ENCODE results near the gene MRPL34. TPM values are rescaled to one million over a fixed set of nuclear protein-coding genes. Genes with fewer than 3 reads are reported as not detected.

Gene MRPL34
- total RNA-seq, 1 experiment from 2014 or later, result 87.7 TPM

DNA sequence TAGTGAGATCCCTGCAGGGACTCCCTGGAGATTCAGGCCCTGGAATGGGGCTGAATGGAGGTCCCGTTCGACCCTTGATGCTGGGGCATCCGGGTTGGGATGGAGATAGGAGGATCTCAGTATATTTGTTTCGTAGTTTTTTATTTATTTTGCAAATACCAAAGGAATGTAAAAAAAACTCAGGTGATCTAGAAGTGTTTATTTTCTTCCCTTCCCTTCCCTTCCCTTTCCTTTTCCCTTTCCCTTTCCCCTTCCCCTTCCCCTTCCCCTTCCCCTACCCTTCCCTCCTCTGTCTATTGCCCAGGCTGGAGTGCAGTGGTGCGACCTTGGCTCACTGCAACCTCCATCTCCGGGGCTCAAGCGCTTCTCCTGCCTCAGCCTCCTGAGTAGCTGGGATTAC, 36.2 kb downstream of the MRPL34 start:
- CTCF ChIA-PET, result no interaction called here
- H3K27me3 ChIP-seq (ENCODE audit: control insufficient read depth, insufficient read depth, low read length), result no peaks in the 10 kb centered on the region
- ATAC-seq (no peak), DNase-seq (ENCODE audit: low read depth, low spot score) (no peak)
- intact Hi-C loops (cut with micrococcal nuclease; ENCODE audit: unreplicated experiment) (no loop called here), in situ Hi-C loops (cut with HindIII; ENCODE audit: low pct_unique_long_range_greater_than_20kb, low sequenced_read_pairs) (no loop called here)
- no peak overlapping the region for H3K27ac ChIP-seq (ENCODE audit: low read length)
- H3K4me1 ChIP-seq (ENCODE audit: control insufficient read depth, insufficient read depth, low read length), result peaks cover 4% of the 10 kb centered on the region
- H3K4me3 ChIP-seq (ENCODE audit: low read depth in 2 of 2, low read length in 2 of 2), result no peak overlapping the region
- POLR2A ChIA-PET, result no interaction called here
- BruUV-seq (replicated peaks), result no TSS peak
- peaks cover 1% of the 10 kb centered on the region; the same call in 1 of the 2 replicates for H3K36me3 ChIP-seq (ENCODE audit: control insufficient read depth, insufficient read depth, low read length)
- TF ChIP-seq, protein P1, sequence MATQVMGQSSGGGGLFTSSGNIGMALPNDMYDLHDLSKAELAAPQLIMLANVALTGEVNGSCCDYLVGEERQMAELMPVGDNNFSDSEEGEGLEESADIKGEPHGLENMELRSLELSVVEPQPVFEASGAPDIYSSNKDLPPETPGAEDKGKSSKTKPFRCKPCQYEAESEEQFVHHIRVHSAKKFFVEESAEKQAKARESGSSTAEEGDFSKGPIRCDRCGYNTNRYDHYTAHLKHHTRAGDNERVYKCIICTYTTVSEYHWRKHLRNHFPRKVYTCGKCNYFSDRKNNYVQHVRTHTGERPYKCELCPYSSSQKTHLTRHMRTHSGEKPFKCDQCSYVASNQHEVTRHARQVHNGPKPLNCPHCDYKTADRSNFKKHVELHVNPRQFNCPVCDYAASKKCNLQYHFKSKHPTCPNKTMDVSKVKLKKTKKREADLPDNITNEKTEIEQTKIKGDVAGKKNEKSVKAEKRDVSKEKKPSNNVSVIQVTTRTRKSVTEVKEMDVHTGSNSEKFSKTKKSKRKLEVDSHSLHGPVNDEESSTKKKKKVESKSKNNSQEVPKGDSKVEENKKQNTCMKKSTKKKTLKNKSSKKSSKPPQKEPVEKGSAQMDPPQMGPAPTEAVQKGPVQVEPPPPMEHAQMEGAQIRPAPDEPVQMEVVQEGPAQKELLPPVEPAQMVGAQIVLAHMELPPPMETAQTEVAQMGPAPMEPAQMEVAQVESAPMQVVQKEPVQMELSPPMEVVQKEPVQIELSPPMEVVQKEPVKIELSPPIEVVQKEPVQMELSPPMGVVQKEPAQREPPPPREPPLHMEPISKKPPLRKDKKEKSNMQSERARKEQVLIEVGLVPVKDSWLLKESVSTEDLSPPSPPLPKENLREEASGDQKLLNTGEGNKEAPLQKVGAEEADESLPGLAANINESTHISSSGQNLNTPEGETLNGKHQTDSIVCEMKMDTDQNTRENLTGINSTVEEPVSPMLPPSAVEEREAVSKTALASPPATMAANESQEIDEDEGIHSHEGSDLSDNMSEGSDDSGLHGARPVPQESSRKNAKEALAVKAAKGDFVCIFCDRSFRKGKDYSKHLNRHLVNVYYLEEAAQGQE (IDR thresholded peaks at IDR 0.05; ENCODE audit: insufficient read depth in 1 of 2, low read depth in 2 of 2, low read length in 1 of 2), result no peak
- TF ChIP-seq SIN3A (IDR thresholded peaks at IDR 0.05; ENCODE audit: borderline replicate concordance, insufficient read depth, low read depth, low read length) (no peak), TCF7L2 (IDR thresholded peaks at IDR 0.05; ENCODE audit: low read depth, low read length) (no peak), POLR2AphosphoS5 (IDR thresholded peaks at IDR 0.05; ENCODE audit: low read depth, low read length) (no peak)
- TF ChIP-seq, protein P2, sequence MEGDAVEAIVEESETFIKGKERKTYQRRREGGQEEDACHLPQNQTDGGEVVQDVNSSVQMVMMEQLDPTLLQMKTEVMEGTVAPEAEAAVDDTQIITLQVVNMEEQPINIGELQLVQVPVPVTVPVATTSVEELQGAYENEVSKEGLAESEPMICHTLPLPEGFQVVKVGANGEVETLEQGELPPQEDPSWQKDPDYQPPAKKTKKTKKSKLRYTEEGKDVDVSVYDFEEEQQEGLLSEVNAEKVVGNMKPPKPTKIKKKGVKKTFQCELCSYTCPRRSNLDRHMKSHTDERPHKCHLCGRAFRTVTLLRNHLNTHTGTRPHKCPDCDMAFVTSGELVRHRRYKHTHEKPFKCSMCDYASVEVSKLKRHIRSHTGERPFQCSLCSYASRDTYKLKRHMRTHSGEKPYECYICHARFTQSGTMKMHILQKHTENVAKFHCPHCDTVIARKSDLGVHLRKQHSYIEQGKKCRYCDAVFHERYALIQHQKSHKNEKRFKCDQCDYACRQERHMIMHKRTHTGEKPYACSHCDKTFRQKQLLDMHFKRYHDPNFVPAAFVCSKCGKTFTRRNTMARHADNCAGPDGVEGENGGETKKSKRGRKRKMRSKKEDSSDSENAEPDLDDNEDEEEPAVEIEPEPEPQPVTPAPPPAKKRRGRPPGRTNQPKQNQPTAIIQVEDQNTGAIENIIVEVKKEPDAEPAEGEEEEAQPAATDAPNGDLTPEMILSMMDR (IDR thresholded peaks at IDR 0.05), result no peak
- no peaks in the 10 kb centered on the region for H3K9me3 ChIP-seq (ENCODE audit: control insufficient read depth, insufficient read depth, low read depth, low read length)

DNA sequence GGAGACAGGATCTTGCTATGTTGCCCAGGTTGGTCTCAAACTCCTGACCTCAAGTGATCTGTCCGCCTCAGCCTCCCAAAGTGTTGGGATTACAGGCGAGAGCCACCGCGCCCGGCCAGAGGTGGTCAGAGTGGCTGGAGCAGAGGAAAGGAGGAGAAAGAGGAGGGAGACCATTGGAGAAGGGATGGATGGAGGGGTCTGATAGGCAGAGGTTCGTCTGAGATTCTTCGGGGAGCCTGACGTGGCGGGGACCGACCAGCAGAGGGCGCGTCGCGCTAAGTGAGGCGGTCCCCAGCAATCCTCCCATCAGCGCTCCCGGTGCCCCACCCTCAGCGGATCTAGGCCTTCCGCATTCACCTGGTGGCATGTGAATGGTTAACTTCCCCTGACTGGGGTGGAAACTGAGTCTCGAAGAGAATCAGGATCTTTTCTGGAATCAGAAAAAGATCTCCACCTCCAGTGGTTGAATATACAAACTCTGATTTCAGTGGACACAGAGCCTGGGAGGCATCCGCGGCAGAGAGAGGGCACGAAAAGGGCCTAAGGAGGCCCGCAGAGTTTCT, 40.5 kb downstream of the MRPL34 start:
- Histone ChIP-seq H3K4me3 (ENCODE audit: low read depth in 2 of 2, low read length in 2 of 2) (no peak overlapping the region), H3K27me3 (ENCODE audit: control insufficient read depth, insufficient read depth, low read length) (no peaks in the 10 kb centered on the region), H3K4me1 (ENCODE audit: control insufficient read depth, insufficient read depth, low read length) (no peaks in the 10 kb centered on the region), H3K27ac (ENCODE audit: low read length) (no peak overlapping the region), H3K9me3 (ENCODE audit: control insufficient read depth, insufficient read depth, low read depth, low read length) (no peaks in the 10 kb centered on the region), H3K36me3 (ENCODE audit: control insufficient read depth, insufficient read depth, low read length) (no peaks in the 10 kb centered on the region)
- in situ Hi-C loops (cut with HindIII; ENCODE audit: low pct_unique_long_range_greater_than_20kb, low sequenced_read_pairs), result no loop called here
- TF ChIP-seq, protein P2 (IDR thresholded peaks at IDR 0.05), result peak; percentile 91
- no peak for TF ChIP-seq SIN3A (IDR thresholded peaks at IDR 0.05; ENCODE audit: borderline replicate concordance, insufficient read depth, low read depth, low read length)
- ChIA-PET POLR2A (no interaction called here), CTCF (interaction anchor here (0.6 kb wide), 1 partner anchor 32 kb away, joined by 4 read pairs; no protein-coding TSS in a partner anchor)
- DNase-seq (ENCODE audit: low read depth, low spot score) (no peak), ATAC-seq (peak; percentile 93)
- BruUV-seq (replicated peaks), result no TSS peak
- intact Hi-C loops (cut with micrococcal nuclease; ENCODE audit: unreplicated experiment), result no loop called here
